Renal cortical epithelial cell (primary cell): ENCODE data around the gene SIRT3. TPM values are rescaled to one million over a fixed set of nuclear protein-coding genes. Genes with fewer than 3 reads are reported as not detected.

ENCODE experiments used
- DNase-seq: peaks from one replicate; pipeline ENCODE4 v3.0.0-alpha.2; 2011; ENCODE audit warnings: low read depth
- total RNA-seq: library from RNA; depleted of rRNA; stranded (reverse); fragments of >200 nt; gene quantifications from 2 replicates; pipeline ENCODE4 v1.2.3, GENCODE V29; 2014

Gene SIRT3
- total RNA-seq, 1 donor from 2014 or later: 10.0 TPM

DNA sequence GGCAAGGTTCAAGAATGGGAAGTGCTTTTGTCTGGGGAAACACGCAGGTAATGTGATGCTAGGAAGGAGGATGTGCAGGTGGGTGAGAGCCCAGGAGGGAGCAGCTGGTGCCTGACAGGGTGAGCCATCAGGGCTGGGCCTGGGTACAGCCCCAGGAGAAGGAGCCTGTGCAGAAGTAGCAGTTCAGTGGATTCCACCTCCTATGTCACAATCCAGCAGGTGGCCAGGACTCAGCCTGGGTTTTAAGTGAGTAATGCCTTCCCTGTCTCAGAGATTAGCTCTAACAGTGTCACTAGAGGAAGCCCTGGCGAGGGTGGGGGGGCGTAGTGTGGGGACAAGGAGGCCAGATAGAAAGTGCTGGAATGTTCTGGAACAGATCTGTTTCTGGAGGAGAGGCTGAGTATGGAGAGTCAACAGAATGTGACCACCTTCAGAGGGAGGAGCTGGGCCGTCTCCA is 20.5 kb downstream of the SIRT3 start:
- no peak for DNase-seq

DNA sequence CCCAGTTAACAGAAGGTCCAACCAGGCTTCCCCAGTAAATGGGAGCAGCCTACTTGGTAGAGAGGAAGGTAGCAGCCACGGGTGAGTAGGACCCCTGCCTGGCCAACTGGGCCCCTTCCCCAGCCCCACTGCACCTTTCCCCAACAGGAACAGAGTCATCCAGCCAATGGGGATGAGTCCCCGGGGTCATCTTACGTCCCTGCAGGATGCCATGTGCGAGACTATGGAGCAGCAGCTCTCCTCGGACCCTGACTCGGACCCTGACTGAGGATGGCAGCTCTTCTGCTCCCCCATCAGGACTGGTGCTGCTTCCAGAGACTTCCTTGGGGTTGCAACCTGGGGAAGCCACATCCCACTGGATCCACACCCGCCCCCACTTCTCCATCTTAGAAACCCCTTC is 22.1 kb downstream of the SIRT3 start:
- no peak for DNase-seq

DNA sequence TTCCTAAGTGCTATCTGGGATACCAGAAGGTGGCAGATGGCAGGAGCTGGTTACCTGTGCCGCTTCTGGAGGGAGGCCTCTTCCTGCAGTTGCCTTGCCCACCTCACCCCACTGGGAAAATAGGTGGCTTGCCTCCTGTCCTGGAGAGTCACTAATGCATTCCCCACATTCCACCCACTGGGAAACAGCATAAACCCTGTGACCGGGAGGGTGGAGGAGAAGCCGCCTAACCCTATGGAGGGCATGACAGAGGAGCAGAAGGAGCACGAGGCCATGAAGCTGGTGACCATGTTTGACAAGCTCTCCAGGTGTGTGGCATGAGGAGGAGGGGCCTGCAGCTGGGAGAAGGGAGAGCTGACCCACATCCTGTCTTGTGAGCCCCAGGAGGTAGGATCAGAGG is 23.0 kb downstream of the SIRT3 start:
- no peak for DNase-seq

DNA sequence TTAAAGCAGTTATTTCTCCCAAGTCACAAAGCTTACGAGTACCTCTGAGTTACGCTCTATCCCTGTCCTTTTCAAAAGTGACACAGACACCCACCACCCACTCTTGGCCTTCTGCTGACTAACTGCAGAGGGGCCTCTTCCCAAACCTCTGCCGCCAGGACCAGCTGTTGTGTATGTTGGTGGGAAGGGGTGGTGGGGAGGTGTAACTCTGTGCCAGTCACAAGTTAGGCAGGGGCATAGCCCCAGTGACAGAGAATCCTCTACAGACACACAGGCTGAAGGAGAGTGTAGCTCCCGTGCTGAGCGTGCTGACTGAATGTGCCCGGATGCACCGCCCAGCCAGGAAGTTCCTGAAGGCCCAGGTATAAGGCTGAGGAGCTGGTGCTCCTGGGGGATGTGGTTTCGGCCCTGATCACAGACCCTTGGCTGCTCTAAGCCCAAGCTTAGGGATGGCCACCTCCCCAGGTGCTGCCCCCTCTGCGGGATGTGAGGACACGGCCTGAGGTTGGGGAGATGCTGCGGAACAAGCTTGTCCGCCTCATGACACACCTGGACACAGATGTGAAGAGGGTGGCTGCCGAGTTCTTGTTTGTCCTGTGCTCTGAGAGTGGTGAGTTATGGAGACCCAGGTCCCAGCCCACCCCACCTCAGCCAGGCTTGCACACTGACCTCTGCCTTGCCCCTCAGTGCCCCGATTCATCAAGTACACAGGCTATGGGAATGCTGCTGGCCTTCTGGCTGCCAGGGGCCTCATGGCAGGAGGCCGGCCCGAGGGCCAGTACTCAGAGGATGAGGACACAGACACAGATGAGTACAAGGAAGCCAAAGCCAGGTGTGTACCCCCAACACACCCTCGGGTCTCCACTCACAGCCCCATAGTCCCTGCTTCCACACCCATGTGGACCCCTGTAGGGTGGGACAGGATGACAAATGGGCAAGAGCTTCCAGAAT is 23.7 kb downstream of the SIRT3 start:
- no peak for DNase-seq

DNA sequence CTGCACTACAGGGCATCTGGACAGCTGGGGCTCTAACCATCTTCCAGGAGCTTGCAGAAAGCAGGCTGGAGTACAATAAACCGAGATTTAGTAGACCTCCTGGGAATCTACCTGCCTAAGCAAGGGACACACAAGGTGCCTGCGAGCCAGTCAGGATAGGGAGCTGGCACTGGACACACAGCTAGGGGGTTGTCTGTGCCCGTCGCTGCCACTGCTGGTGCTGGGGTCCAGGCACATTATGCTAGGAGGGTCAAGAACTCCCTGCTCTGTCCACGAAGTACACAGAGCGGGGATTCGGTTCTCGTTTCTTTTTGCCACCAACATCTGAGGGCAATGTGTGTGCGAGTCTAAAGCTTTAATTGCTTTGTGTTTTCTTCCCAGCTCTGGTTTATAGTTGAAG is 24.4 kb downstream of the SIRT3 start:
- DNase-seq: no peak

DNA sequence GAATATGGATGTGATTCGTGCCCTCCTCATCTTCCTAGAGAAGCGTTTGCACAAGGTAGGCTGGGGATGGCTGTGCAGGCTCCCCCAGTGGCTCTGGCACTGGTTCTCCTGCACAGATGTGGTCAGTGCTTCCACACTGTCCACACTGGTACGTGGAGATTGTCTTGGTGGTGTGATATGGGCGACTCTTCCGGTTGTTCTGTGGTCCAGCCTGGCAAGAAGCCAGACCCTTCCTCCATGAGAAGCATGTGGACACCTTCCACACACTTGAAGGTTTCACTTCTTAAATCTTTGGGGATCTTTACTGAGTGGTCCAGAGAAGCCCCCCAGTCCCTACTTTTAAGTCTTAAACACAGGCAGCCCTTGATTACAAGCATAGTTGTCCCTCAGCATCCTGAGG is 24.8 kb downstream of the SIRT3 start:
- no peak for DNase-seq

DNA sequence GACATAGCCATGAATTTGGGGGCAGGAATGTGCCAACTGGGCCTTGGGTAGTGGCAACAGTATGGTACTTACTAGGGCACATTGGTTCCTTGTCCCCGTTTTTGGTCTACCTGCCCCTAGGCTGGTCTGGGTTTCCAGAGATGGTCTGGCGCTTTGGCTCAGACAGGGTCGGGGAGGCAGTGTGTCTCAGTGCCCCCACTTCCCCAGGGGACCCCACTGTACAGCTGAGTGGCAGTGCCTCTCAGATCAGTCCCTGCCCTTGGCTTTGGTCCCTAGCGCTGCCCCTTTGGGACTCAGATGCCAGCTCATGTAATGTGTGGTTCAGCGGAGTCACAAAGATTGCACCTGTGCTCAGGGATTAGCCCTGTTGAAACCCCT is 25.4 kb downstream of the SIRT3 start:
- DNase-seq: no peak

DNA sequence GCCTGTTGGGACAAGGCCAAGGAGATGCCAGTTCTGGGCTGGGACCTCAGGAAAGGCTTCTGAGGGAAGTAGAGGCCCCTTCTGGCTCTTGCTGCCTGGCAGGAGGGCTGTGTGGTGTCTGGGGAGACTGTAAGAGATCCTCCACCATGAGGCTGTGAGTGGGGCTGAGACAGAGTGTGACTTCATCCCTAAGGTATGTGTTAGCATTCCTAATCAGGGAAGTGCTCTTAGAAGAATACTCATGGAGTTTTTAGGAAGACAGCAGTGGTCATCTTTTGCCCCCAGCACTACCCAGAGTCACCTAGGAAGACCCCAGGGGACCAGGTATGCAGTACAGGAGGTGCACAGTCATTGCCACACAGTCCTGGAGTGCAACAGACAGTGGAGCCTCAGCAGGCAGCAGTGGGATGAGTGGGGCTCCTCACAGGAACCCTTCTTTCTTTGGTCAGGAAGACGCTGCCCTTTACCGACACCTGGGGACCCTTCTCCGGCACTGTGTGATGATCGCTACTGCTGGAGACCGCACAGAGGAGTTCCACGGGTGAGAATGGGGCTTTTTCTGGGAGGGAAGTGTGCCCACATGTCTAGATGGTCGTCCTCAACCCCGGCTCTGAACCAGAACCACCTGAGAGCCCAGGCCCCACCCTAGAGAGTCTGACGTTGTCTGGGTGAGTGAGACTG is 25.9 kb downstream of the SIRT3 start:
- peak; percentile 60 for DNase-seq

DNA sequence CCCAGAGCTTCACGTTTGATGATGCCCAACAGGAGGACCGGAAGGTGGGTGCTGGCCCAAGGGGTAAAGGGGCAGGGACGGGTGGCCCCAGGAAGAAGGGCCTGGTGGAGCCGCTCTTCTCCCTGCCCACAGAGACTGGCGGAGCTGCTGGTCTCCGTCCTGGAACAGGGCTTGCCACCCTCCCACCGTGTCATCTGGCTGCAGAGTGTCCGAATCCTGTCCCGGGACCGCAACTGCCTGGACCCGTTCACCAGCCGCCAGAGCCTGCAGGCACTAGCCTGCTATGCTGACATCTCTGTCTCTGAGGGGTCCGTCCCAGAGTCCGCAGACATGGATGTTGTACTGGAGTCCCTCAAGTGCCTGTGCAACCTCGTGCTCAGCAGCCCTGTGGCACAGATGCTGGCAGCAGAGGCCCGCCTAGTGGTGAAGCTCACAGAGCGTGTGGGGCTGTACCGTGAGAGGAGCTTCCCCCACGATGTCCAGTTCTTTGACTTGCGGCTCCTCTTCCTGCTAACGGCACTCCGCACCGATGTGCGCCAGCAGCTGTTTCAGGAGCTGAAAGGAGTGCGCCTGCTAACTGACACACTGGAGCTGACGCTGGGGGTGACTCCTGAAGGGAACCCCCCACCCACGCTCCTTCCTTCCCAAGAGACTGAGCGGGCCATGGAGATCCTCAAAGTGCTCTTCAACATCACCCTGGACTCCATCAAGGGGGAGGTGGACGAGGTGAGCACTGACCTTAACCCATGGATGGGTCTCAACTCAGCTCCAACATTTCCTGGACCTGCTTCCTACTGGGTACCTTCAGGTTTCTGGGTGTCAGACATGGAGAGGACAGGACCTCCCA is 26.6 kb downstream of the SIRT3 start:
- DNase-seq: no peak

DNA sequence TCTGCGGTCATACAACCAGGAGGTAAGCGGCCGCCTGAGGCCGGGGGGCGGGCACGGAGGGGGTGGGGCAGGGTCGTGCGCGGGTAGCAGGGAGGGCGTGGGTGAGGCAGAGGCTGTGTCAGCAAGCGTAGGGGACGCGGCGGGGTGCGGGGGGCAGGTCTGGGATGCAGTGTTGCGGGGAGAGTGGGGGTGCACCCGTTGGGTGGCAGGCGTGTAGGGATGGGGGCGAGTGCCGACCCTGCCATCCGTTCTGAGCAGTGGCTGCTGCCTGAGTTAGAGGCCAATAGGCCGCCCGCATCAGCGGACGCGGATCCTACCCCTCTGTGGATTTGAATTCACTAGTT is 27.3 kb downstream of the SIRT3 start:
- no peak for DNase-seq

DNA sequence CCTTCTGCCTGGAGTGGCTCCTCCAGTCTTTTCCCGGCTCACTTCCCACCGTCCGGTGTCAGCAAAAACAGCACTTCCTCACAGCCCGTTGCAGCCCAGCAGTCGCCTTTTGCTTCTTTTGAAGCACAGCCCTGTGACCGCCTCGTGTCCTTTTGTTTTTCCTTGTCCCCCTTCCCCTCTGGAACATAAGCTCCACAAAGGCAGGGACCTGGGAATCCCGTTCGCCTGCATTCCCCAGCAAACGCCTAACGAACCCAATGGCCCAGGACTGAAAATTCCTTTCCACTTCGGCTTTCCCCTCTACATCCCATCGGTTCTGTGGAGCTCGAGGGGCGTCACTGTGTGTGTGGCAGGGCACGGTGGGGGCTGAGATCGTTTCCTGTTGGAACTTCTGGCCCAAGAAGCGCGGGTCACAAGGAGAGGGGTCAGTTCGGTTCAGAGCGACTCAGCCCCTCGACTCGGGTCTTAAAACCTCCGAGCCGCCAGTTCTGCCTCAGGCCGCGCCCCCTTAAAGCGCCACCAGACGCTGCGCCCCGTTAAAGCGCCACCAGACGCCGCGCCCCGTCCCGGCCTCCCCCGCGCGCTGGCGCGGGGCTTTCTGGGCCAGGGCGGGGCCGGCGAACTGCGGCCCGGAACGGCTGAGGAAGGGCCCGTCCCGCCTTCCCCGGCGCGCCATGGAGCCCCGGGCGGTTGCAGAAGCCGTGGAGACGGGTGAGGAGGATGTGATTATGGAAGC is 27.8 kb downstream of the SIRT3 start:
- peak; percentile 22 for DNase-seq

DNA sequence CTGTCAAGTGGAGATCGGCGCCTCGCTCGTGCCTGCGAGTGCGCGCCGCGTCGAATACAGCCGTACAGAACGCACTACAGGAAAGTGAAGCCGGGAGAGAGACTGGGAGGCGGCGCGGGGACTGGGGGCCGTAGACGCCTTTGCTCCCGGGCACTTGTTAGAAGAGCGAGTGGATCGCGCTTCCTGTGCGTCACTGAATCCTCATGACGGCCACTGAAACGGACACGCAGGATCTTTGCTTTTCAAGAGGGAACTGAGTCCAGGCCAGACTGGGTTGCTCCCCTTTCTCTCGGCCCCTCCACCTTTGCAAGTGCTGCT is 28.3 kb downstream of the SIRT3 start:
- DNase-seq: peak; percentile 16

DNA sequence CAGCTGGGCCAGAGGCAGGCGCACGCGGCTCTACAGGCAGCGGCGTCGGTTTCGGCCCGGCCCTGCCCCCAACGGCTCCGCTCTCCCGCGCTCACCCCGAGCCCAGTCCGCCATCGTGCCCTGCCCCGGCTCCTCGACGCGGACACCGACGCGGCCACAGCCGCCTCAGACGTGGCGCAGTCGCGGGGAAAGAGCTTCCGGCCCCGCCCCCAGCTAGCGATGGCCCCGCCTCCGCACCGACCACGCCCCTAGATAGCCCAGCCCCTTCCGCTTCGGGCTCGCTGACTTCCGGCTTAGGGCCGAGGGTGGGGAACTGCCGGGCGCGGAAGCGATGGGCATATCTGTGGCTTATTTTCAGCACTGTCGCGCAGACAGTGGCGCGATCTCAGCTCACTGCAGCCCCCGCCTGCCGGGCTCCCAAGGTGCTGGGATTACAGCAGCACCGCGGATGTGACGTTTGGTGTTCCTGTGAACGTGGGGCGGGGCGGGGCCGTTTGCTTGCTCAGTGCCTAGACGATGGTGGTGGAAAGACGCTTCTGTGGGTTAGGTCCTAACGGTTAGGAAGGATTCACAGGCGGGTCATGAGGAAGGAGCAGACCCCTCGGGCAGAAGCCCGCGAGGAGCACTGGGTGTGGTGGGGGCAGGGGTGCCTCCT is 28.8 kb downstream of the SIRT3 start, which contains the start of the genes BET1L and RIC8A:
Gene BET1L, minus strand, starts transcription at position 192 of the 655 bp plus-strand sequence. Its CDS starts 78 bp downstream, at position 114.
Gene RIC8A, plus strand, starts transcription at position 501 of the 655 bp plus-strand sequence. CDS start 1,147 bp downstream, outside the sequence.
- DNase-seq: peak; percentile 96

DNA sequence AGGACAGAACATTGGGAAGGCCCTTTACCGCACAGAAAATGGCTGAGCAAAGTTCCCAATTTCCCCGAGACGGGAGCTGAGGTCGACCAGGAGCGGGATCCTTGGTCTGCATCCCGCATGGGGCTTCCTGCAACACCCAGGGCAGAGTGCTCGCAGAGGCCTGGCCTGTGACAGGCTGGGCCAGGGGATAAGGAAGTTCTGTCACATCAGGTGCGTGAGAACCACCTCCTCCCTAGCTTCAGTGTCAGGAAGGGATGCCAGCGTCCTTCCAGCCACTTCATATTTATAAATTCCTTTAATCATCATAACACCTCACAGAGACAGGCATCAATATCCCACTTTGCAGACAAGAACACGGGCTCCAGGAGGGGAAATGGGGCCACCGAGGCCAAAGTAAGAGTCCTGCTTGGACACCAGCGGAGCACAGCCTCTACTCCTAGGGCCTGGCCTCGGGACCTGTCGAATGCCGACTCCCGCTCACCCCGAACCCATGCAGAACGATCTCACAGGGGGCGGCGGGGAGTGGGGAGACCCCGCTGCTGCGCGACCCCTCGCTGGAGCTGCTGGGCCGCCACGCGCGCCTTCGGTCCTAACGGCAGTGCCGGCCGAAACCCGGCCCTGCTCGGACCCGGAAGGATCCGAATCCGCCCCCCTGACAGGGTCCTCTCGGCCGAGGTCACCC is 29.5 kb downstream of the SIRT3 start:
- no peak for DNase-seq

DNA sequence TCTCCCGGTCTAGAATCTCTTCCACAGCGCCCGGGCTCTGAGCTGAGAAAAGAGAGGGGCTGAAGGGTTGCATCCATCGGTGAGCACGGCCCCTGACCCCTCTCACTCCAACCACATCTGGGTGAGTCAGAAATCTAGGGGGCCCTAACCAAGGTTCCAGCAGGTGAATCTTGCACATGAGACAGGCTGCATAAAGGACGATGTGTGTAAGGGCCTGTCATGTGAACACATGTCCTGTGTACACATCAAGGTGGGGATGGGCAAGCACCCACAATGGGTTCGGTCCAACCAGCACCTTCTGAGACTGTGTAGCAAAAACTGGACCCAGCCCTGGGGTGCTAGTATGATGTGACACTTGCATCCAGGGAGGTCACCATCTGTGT is 30.1 kb downstream of the SIRT3 start:
- no peak for DNase-seq

DNA sequence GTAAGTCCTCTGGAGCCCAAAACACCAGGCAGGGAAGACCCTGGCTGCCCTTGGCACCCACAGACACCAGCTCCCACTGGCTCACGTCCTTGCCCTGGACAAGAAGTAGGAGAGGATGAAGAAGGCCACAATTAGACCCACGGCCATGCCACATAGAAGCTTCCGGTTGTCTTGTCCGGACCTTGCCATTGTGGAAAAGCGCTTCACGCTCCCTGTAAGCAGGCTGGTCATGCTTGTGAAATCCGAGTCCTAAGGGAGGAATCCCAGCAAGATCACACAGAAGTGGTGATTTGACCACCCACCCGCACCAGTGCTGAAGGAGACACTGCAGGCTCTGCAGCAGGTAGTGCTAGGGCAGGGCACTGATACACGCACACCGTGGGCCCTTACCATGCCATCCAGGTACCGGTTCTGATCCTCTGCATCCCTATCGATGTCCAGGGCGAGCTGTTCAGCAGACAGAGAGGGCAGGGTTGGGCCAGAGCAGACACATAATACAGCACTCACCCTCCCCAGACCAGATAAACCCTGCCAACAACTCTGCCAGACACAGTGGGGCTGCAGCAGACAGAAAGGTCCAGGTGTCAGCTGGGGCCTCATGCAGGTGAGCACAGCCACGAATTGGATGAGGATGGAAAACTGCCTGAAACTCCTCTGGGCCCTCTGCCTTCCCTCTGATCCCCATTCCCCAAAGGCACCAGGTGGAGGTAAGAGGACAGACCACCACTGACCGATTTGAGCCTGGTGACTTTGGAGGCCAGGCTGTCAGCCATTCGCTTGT is 30.7 kb downstream of the SIRT3 start:
- no peak for DNase-seq

DNA sequence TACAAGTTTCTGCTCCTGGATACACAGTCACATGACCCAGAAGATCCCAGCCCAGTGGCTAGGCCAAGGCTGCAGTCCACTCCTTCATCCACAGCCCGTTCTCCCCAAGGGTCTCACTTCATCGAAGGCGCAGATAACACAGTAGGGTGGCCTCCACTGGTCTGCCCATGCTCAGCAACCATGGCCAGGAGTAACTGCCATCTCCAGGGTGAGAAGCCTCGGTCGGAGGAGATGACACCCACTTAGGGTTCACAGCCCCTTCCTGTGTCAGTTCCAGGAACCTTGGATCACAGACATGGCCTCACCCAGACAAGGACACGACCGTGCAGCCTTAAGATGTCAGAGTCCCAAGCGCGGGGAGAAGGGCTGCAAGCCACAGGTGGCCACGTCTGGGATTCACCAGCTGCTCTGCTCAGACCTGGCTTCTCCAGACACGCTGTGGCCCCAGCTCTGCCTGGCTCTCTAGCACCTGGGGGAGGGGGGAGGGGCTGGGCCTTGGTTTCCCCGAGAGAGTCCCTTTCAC is 31.5 kb downstream of the SIRT3 start:
- DNase-seq: no peak

DNA sequence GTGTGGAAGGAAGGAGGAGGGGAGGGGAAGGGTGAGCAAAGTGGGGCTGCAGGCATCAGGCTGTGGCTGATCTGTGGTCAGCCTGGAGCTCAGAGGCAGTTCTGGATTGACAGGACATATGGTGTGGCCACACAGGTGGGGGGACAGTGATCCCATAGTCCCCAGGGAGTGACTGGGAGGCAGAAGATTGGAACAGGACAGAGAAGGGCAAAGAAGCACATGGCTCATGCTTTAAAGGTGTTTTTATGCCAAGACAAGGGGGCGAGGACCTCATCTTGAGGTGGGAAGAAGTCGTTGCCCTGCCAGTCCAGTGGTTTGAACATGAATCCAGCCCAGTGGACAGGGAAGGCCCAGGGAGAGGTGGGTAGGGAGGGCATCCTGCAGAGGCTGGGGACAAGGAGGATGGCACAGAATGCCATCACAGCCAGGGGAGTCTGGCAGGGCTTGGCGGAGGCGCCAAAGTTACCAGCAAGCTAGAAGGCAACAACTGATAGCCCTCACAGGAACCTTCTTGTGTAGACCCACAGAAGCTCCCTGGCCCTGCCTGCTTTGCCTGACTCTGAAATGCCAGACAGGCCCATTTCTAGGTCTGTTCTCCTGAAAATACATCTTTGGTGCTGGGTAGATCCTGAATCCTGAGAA is 32.1 kb downstream of the SIRT3 start:
- no peak for DNase-seq
